A673 (cell line): ENCODE data around the gene UTS2R.

Source experiments
- CTCF ChIP-seq: fragments of 300-800, 200-600 bp; sonication (generic); conservative IDR thresholded peaks from 2 replicates; pipeline ENCODE4 v1.5.1; 2017; ENCODE audit warnings: low read depth, mild to moderate bottlenecking, antibody characterized with exemption, low read length, moderate library complexity, mixed read lengths
- EZH2 ChIP-seq: fragments of 200-600 bp; sonication (generic); IDR thresholded peaks from 2 replicates; pipeline ENCODE4 v1.6.1; 2017; ENCODE audit warnings: borderline replicate concordance, low read depth, mild to moderate bottlenecking, mixed read lengths, antibody characterized with exemption, low read length; ENCODE audit not compliant: poor library complexity, severe bottlenecking

- TF ChIP-seq CTCF = no peak
- no peak for TF ChIP-seq EZH2
These were observed 38.8 kb upstream of the UTS2R start for GRCh38 chr17:82332669-82333278.
